HG02610 (cell line): ENCODE results near the gene DIPK1A.

ENCODE experiments used
- ATAC-seq: cut with Tn5 transposase; IDR thresholded peaks from one replicate; pipeline ENCODE4 v1.9.1; 2021; ENCODE audit warnings: mild to moderate bottlenecking, moderate library complexity; ENCODE audit not compliant: unreplicated experiment

The DIPK1A gene

GRCh38 chr1:92808381-92808780 is 152.9 kb downstream of the DIPK1A start:
- no peak for ATAC-seq

GRCh38 chr1:92805216-92805615 is 156.0 kb downstream of the DIPK1A start:
- no peak for ATAC-seq

GRCh38 chr1:92804721-92805201 is 156.5 kb downstream of the DIPK1A start:
- ATAC-seq, result no peak

GRCh38 chr1:92803140-92803887 is 157.9 kb downstream of the DIPK1A start:
- ATAC-seq, result no peak

GRCh38 chr1:92797961-92798360 is 163.3 kb downstream of the DIPK1A start:
- no peak for ATAC-seq

- ATAC-seq, result no peak
Observed at GRCh38 chr1:92797297-92797696, 164.0 kb downstream of the DIPK1A start.

- no peak for ATAC-seq
Observed at GRCh38 chr1:92795166-92795565, 166.1 kb downstream of the DIPK1A start.

- no peak for ATAC-seq
Observed at GRCh38 chr1:92792340-92792782, 168.9 kb downstream of the DIPK1A start.
